A549 (cell line): Measurements from ENCODE around the gene KLHL1. TPM values are rescaled to one million over a fixed set of nuclear protein-coding genes. Genes with fewer than 3 reads are reported as not detected.

Source experiments
- ATAC-seq, 2 experiments: fragments of 200-7000 bp in 1 of 2; fragments of >200 bp in 1 of 2; cut with Nextera tagmentation in 1 of 2; cut with Tn5 transposase in 1 of 2; 3 replicates each; pipeline versions ENCODE4 v1.8.0 to v1.9.1; 2018 to 2020; ENCODE audit warnings: mild to moderate bottlenecking in 1 of 2, moderate library complexity in 1 of 2
- CTCF ChIA-PET: fragments of 300-600 bp; sonication (Branson Sonifier 250); formaldehyde crosslinking; extraction: SDS; loops from one replicate; lab custom pipeline; 2021; ENCODE audit warnings: antibody characterized with exemption, inconsistent platforms; lab: Yijun Ruan, JAX
- POLR2A ChIA-PET: fragments of 350-600 bp; formaldehyde crosslinking; extraction: SDS; loops from one replicate; lab custom pipeline; 2021; ENCODE audit warnings: antibody characterized with exemption, inconsistent platforms; lab: Yijun Ruan, JAX
- DNase-seq, 2 experiments: peaks; one replicate each; pipeline versions ENCODE4 v3.0.0 to v3.0.0-alpha.2; 2011 to 2016; ENCODE audit warnings: low read depth in 1 of 2, low spot score in 1 of 2
- FAIRE-seq: peaks from 2 replicates; lab custom pipeline; 2011; peaks lifted over from hg19 to GRCh38; lab: Jason Lieb, UNC
- H3K27ac ChIP-seq, 2 experiments: fragments of >200 bp; sonication (Bioruptor Twin); formaldehyde crosslinking; 3 replicates each; pipeline ENCODE4 v1.5.1; 2016 to 2017
- H3K4me1 ChIP-seq: fragments of >200 bp; sonication (Bioruptor Twin); formaldehyde crosslinking; 3 replicates; pipeline ENCODE4 v1.6.1; 2016
- H3K4me2 ChIP-seq: fragments of >200 bp; sonication (Bioruptor Twin); formaldehyde crosslinking; 3 replicates; pipeline ENCODE4 v1.6.1; 2016
- H3K4me3 ChIP-seq: fragments of >200 bp; sonication (Bioruptor Twin); formaldehyde crosslinking; 3 replicates; pipeline ENCODE4 v1.5.1; 2016
- H3K9me3 ChIP-seq: fragments of >200 bp; sonication (Bioruptor Twin); formaldehyde crosslinking; 3 replicates; pipeline ENCODE4 v1.6.1; 2016
- CHD4 ChIP-seq: fragments of 200-600 bp; sonication (generic); IDR thresholded peaks from 2 replicates; pipeline ENCODE4 v1.6.1; 2016; ENCODE audit warnings: antibody characterized with exemption, mild to moderate bottlenecking, borderline replicate concordance
- CTCF ChIP-seq: fragments of >200 bp; sonication (Bioruptor Twin); formaldehyde crosslinking; IDR thresholded peaks from 3 replicates; pipeline ENCODE4 v1.5.1; 2016
- E2F6 ChIP-seq: IDR thresholded peaks from 2 replicates; pipeline ENCODE4 v1.6.1; 2012; ENCODE audit warnings: low read depth, borderline replicate concordance
- ELK1 ChIP-seq: fragments of 150-350 bp; IDR thresholded peaks from 2 replicates; pipeline ENCODE4 v1.6.1; 2014; ENCODE audit warnings: low read depth, mild to moderate bottlenecking, low read length
- FOSB ChIP-seq: fragments of 250-450 bp; sonication (Bioruptor Pico); IDR thresholded peaks from 2 replicates; pipeline ENCODE4 v1.5.0; 2020; ENCODE audit warnings: mild to moderate bottlenecking, moderate library complexity
- FOXS1 ChIP-seq: fragments of 250-450 bp; sonication (Bioruptor Pico); IDR thresholded peaks from 2 replicates; pipeline ENCODE4 v1.5.0; 2020; ENCODE audit warnings: mild to moderate bottlenecking, moderate library complexity
- HEYL ChIP-seq: fragments of 250-450 bp; sonication (Bioruptor Pico); IDR thresholded peaks from 2 replicates; pipeline ENCODE4 v1.8.0; 2021; ENCODE audit warnings: mild to moderate bottlenecking, moderate library complexity
- HMGXB4 ChIP-seq: fragments of 250-450 bp; sonication (Bioruptor Pico); IDR thresholded peaks from 2 replicates; pipeline ENCODE4 v1.5.0; 2021; ENCODE audit warnings: mild to moderate bottlenecking, moderate library complexity, borderline replicate concordance
- HOXA7 ChIP-seq: fragments of 250-450 bp; sonication (Bioruptor Pico); IDR thresholded peaks from 2 replicates; pipeline ENCODE4 v1.5.0; 2020; ENCODE audit warnings: mild to moderate bottlenecking, moderate library complexity
- NPAS2 ChIP-seq: fragments of 250-450 bp; sonication (Bioruptor Pico); IDR thresholded peaks from 2 replicates; pipeline ENCODE4 v1.8.0; 2022; ENCODE audit warnings: mild to moderate bottlenecking, moderate library complexity, borderline replicate concordance
- USF2 ChIP-seq: fragments of 450-650 bp; IDR thresholded peaks from 2 replicates; pipeline ENCODE4 v1.6.1; 2014; ENCODE audit warnings: antibody characterized with exemption
- ZC3H11A ChIP-seq: fragments of 450-650 bp; IDR thresholded peaks from 2 replicates; pipeline ENCODE4 v1.6.1; 2014; ENCODE audit warnings: antibody characterized with exemption, mild to moderate bottlenecking
- ZFP36 ChIP-seq: fragments of 450-650 bp; IDR thresholded peaks from 2 replicates; pipeline ENCODE4 v1.6.1; 2014; ENCODE audit warnings: borderline replicate concordance; ENCODE audit not compliant: partially characterized antibody
- ZNF302 ChIP-seq: fragments of 250-450 bp; sonication (Bioruptor Pico); IDR thresholded peaks from 2 replicates; pipeline ENCODE4 v1.9.0; 2021; ENCODE audit warnings: inconsistent platforms, mild to moderate bottlenecking, moderate library complexity
- WGBS: methylation state at CpG from one replicate; pipeline ENCODE4 v1.1.6; 2017; ENCODE audit errors: missing lambda C conversion rate; 5-methylcytosine and 5-hydroxymethylcytosine counted together
- polyA plus RNA-seq, 4 experiments: library from polyadenylated mRNA; depleted of rRNA in 3 of 4; stranded (reverse); fragments of >200 nt; fragmentation: RNase III in 1 of 4; extraction: RNeasy Plus Mini Kit Qiagen cat#74134 plus additional on column Dnase treatment in 1 of 4; gene quantifications; 2 replicates in 3 of 4; 3 replicates in 1 of 4; pipeline ENCODE4 v1.2.3, GENCODE V29; 2011 to 2017

KLHL1 gene
- polyA plus RNA-seq, 2 of the 4 experiments (the other 2 are of a cell fraction) = not detected

- H3K27ac ChIP-seq = no peak overlapping the region
- H3K4me3 ChIP-seq = no peak overlapping the region
- POLR2A ChIA-PET = no interaction called here
- no peak for DNase-seq
- CTCF ChIA-PET = no interaction called here
- H3K9me3 ChIP-seq = no peaks in the 10 kb centered on the region
- no peak for FAIRE-seq
- ATAC-seq = no peak
- no peak for TF ChIP-seq NPAS2 (CRISPR knock-in tag)
- TF ChIP-seq HOXA7 = no peak
- TF ChIP-seq FOXS1 (CRISPR knock-in tag) = no peak
- TF ChIP-seq ZNF302 = no peak
- no peak for TF ChIP-seq USF2
- no peak for TF ChIP-seq HEYL (CRISPR knock-in tag)
- TF ChIP-seq E2F6 = no peak
- no peak for TF ChIP-seq CTCF
- no peak for TF ChIP-seq ZC3H11A
- no peak for TF ChIP-seq HMGXB4
- no peak for TF ChIP-seq ELK1
- no peak for TF ChIP-seq CHD4
- no peaks in the 10 kb centered on the region for H3K4me1 ChIP-seq
- no peak overlapping the region for H3K4me2 ChIP-seq
Measured at GRCh38 chr13:69676286-69676685, 432.0 kb downstream of the KLHL1 start.

- Histone ChIP-seq H3K9me3 (no peaks in the 10 kb centered on the region), H3K27ac (no peak overlapping the region), H3K4me3 (no peak overlapping the region), H3K4me2 (no peak overlapping the region), H3K4me1 (no peaks in the 10 kb centered on the region)
- ATAC-seq (no peak), DNase-seq (no peak), FAIRE-seq (no peak)
- CTCF ChIA-PET = no interaction called here
- TF ChIP-seq ZFP36 (no peak), CTCF (no peak), CHD4 (no peak)
- POLR2A ChIA-PET = no interaction called here
- 26% methylated on average over 6 of the region's 6 CpGs for WGBS
Measured at GRCh38 chr13:69660155-69660554, 448.1 kb downstream of the KLHL1 start.

GRCh38 chr13:69657676-69658075 lies 450.6 kb downstream of the KLHL1 start:
- no peak for FAIRE-seq
- 3% methylated on average over 2 of the region's 2 CpGs for WGBS
- no peak overlapping the region for H3K4me2 ChIP-seq
- no peaks in the 10 kb centered on the region for H3K9me3 ChIP-seq
- H3K27ac ChIP-seq = no peak overlapping the region
- POLR2A ChIA-PET = no interaction called here
- no peak for DNase-seq
- TF ChIP-seq FOSB (CRISPR knock-in tag) = no peak
- TF ChIP-seq, all 56 proteins: peak for 0
- CTCF ChIA-PET = no interaction called here
- Histone ChIP-seq H3K4me3 (no peak overlapping the region), H3K4me1 (no peaks in the 10 kb centered on the region)
- no peak for ATAC-seq
